Suppressor macrophage treated with lipopolysaccharide for 1 hour (primary cell): Measurements from ENCODE around the gene ZDHHC6.

Experiments
- DNase-seq, 3 donors: peaks; one replicate each; pipeline ENCODE4 v3.0.0-alpha.2; 2020 to 2022

ZDHHC6 gene

DNA sequence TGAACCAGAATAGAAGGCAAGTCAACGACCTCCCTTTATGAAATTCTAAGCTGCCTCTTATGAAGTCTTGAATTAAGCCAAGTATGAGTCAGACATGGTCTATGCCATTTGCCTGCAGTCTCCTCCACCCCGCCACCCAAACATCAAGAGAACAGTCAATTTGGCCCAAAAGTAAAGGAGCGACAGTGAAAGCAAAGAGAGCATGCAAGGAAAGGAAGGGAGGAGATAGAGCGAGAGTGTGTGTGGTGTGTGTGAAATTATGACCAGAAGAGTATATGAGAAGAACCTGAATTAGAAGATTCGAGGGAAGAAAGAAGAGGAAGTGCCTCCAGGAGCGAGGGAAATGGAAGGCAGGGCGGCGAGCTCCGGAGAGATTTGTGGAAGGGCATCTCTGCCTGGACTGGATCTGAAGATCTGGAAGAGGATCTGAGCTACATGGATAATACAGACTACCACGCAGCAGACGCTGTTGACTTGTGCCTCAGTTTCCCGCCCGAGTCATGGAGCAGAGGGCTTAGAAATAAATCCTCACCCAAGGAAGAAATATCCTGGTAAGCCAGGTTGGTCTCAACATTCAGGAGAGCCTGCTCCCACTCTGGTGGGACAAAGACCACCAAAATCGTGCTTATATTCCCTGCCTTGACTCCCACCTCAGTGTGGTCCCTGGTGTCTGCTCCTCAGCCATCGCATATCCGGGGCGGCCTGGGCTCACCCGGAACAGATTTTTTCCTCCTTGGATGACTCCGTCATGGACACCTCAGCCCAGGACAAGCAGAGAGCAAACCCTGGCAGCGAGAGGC lies 459 bp downstream of the ZDHHC6 start:
- DNase-seq = peak; percentile 46 to 54 (median 48)

GRCh38 chr10:112442063-112442462 lies 4.7 kb downstream of the ZDHHC6 start:
- DNase-seq = no peak

- no peak for DNase-seq
Observed at GRCh38 chr10:112441520-112441919, 5.2 kb downstream of the ZDHHC6 start.

DNA sequence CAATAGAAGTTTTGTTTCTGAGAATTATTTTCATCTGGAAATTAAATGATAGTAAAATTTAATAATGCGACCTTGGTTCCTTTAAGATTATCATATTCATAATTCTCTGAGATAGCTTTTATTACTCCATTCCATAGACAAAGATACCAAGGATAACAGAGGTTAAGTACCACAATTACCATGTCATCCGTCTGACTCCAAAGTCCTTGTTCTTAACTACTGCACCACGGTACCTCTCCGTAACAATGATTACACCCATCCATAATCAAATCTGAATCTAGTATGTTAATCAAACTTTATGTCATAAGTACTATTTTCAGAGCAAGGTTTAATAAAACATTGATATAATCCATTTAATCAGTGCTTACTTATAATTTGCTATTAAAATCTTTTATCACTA lies 8.4 kb downstream of the ZDHHC6 start:
- DNase-seq = no peak

GRCh38 chr10:112434988-112435619 lies 11.6 kb downstream of the ZDHHC6 start:
- peak; percentile 24 to 74 (median 67) for DNase-seq

DNA sequence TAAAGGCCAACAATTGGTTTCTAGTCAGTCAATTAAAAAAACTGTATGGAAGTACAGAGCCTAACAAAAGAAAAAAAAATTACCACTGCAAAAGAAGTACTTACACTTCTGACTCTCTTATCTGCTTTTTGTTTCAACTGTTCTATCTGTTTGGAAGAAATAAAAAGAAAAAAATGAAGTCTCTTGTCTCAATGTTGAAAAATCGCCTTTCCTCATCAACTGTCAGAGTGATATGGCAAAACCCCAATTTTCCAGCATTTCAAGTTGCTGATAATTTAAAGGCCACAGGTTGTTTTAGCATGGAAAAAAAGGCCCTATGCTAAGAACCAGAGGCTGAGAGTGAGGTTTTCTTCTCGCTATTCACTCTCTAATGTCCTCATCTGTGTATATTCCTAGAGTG lies 13.6 kb downstream of the ZDHHC6 start:
- DNase-seq = no peak

DNA sequence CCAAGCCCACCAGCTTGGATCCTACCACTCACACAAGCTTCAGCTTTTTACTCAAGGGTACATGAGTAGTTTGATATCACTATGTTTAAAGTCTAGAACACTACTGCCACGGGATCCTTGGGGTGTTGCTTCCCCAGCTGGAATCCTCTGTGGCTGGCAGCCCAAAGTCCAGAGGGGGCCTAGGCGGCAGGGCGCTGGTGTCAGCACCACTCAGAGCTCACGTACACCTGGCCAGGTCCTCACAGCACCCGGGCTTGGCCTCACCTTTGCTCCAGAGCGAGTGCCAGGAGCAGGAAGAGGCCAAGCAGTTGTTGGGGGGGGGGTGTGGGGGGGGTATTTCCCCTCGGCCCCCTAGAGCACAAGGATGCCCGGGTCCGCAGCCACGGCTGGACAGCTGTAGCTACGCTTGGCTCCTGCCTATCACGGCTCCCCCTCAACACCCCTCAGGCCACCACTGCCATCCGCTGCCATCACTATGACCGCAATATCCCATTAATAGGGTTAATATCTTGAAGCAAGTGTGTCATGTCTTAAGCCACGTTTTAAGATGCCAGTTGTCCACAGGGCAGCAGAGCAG lies 17.0 kb downstream of the ZDHHC6 start:
- no peak for DNase-seq

DNA sequence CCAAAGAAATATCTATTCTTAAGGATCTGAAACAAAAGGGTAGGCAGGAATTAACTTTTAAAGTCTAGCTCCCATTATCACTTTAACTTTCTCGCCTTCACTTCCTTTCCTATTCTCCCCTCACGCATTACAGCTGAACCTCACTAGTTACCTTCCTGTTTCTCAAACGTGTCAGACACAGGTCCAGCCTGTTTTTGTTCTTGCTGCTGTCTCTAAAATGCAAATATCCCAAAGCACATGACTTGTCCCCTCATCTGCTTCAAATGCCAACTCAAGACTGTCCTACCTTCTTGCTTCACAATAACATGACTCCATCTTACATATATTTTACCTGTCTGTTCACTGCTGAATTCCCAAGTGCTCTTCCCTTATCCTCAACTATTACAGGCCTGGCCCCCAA lies 17.6 kb downstream of the ZDHHC6 start:
- DNase-seq = no peak

GRCh38 chr10:112426111-112426510 lies 20.6 kb downstream of the ZDHHC6 start:
- peak; percentile 48 to 58 (median 52) for DNase-seq

DNA sequence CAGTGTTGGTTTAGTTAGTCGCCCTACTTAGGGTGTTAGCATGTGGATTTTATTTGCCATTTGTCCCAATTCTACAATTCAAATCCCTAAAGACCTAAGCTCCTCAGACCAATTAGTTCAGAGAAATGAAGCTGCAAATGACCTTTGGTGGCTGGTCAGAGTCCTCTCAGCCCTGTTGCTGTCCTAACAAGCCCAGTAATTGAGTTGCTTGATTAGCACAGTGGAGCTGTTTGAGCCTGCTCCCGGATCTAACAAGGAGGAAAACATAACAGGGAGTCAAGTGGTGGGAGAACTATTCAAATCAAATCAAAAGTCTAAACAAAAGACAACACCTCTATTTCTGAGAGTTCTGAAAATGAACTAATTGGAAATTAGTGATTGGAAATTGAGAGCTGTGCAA lies 22.1 kb downstream of the ZDHHC6 start:
- DNase-seq = no peak

GRCh38 chr10:112421731-112422130 lies 25.0 kb downstream of the ZDHHC6 start:
- DNase-seq = no peak

- DNase-seq = no peak
Observed at GRCh38 chr10:112412696-112413095, 34.0 kb downstream of the ZDHHC6 start.

DNA sequence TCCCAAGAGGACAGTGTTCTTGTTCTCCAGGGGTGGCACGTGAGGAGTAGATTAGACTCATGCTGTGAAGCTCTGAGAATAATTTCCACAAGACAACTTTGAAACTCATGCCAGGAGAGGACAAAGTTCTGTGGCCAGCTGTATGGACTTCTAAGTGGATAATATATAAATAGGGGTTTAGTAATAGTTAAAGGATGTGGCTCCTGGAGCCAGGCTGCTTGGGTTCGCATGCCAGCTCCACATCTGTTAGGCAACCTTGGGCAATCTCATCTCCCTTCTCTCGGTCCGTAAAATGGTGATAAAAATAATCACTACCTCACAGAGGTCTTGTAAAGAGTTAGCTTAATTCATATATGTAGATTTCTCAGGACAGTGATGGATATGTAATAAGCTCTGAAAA lies 37.0 kb downstream of the ZDHHC6 start:
- no peak for DNase-seq

- DNase-seq = no peak
Observed at GRCh38 chr10:112409299-112409698, 37.4 kb downstream of the ZDHHC6 start.

GRCh38 chr10:112407696-112408095 lies 39.0 kb downstream of the ZDHHC6 start:
- no peak for DNase-seq

DNA sequence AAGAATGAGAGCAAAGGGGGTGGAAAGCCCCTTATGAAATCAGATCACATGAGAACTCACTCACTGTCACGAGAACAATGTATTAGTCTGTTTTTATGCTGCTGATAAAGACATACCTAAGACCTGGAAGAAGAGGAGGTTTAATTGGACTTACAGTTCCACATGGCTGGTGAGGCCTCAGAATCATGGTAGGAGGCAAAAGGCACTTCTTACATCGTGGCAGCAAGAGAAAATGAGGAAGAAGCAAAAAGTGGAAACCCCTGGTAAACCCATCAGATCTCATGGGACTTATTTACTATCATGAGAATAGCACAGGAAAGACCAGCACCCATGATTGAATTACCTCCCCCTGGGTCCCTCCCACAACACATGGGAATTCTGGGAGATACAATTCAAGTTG lies 39.9 kb downstream of the ZDHHC6 start:
- DNase-seq = peak; percentile 52 to 67 (median 53)

GRCh38 chr10:112404617-112405016 lies 42.1 kb downstream of the ZDHHC6 start:
- DNase-seq = no peak

GRCh38 chr10:112402917-112403316 lies 43.8 kb downstream of the ZDHHC6 start:
- no peak for DNase-seq

DNA sequence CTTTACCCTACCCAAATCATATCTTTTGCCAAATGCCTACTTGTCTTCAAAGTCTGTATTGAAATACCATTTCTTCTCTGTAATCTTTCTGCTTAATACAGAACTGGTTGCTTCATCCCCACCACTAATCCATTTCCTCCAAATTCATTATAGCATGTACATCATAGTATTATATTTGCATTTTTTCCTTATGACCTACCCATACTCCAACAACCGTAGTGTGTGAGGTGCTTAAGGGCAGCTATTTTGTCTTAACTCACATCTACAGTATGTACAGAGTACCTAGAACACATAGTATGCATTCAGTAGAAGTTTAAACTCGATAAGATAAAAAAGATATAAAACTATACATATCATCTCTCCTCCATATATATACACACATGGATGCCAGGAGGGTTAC lies 49.1 kb downstream of the ZDHHC6 start:
- DNase-seq = no peak

DNA sequence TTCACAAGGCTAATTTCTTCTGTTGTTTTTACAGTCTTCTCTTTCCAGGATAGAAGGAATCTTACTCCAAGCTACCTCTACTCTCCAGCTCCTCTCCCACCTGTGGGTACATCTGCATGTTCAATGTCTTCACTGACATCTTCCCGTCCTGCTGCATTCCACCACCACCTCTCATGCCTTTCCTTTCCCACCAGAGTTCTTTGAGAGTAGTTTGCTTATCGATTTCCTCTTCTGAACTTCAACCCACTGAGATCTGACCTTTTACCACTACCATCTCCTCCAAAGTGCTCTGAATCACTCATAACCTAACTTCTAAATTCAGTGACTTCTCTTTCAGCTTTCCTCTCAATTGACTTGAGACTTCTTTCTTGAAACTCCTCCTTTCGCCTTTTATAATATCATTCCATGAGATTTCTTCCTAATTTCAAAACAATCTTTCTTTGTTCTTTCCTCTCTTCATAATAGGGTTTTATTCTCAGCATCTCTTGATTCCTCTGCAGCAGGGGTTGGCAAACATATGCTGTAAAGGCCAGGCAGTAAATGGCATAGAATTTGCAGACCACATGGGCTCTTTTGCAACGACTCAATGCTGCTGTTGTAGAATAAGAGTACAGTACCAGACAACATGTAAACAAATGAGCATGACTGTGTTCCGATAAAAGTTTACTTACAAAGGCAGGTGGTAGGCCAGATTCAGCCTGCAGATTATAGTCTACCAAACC lies 50.7 kb downstream of the ZDHHC6 start:
- DNase-seq = no peak

DNA sequence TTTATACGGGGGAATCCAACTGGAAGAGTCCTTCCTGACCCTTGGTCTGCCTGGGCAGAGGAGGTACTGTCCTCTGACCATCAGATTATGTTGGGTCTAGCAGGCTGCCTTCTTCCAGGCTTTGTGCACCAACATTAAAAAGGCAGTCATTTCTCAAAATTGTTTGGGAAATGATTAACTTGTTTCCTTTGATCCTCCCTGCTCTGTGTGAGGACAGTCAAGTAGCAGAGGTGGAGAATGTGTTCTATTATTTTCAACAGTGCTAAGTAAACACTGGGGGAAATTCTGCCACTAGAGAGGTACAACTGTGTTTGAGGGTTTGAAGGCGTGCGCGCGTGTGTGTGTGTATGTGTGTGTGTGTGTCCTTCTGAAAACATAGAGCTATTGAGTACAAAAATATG lies 52.2 kb downstream of the ZDHHC6 start:
- no peak for DNase-seq

- no peak for DNase-seq
Observed at GRCh38 chr10:112393827-112394226, 52.9 kb downstream of the ZDHHC6 start.

DNA sequence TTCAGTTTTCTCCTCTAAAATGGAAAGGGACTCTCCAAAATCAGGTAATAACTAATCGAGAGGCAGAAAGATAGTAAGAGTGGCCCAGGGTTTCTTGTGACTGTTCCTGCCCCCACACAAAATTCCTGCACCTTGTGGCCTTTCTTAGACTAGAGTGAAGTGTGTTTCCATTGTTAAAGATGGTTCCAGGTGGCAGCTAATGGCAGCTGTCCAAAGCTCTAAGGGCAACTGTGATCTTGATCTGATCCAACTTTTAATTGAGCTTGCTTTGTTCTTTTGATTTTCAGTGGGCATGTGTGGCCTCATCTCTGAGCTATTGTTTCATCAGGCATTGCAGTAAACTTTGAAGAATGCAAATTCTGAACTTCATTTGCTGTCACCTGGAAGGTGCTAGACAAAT lies 53.4 kb downstream of the ZDHHC6 start:
- DNase-seq = no peak
